IMR-90 (cell line): ENCODE data around the gene SPAG5. TPM values are rescaled to one million over a fixed set of nuclear protein-coding genes. Genes with fewer than 3 reads are reported as not detected.

Source experiments
- ATAC-seq: fragments of 200-7000 bp; cut with Tn5 transposase; 2 replicates; pipeline ENCODE4 v1.9.1; 2020; ENCODE audit warnings: low read depth, mild to moderate bottlenecking, moderate library complexity
- BruUV-seq: library from RNA; stranded (reverse); fragments of 400-500 nt; replicated peaks from 2 replicates; lab custom pipeline; 2021; lab: Mats Ljungman, UMichigan
- CTCF ChIA-PET: fragments of 300-600 bp; formaldehyde crosslinking; extraction: SDS; loops from one replicate; lab custom pipeline; 2021; ENCODE audit warnings: antibody characterized with exemption; lab: Yijun Ruan, JAX
- POLR2A ChIA-PET: fragments of 300-600 bp; sonication (Branson Sonifier 250); formaldehyde crosslinking; loops from one replicate; lab custom pipeline; 2022; ENCODE audit warnings: antibody characterized with exemption; ENCODE audit not compliant: unreplicated experiment; lab: Charles Lee
- DNase-seq: peaks from one replicate; pipeline ENCODE4 v3.0.0; 2013
- H2AFZ ChIP-seq: replicated peaks from 2 replicates; pipeline ENCODE3; 2013; ENCODE audit warnings: low read length, mild to moderate bottlenecking; ENCODE audit not compliant: poor library complexity
- H2AK5ac ChIP-seq: 2 replicates; pipeline ENCODE4 v1.6.1; 2013; ENCODE audit warnings: low read depth, low read length, inconsistent platforms
- H2AK9ac ChIP-seq: replicated peaks from 2 replicates; pipeline ENCODE3; 2013; ENCODE audit warnings: mild to moderate bottlenecking, low read depth, low read length, moderate library complexity; ENCODE audit not compliant: poor library complexity
- H2BK120ac ChIP-seq: 2 replicates; pipeline ENCODE4 v1.6.1; 2013; ENCODE audit warnings: low read depth, low read length, inconsistent platforms
- H2BK15ac ChIP-seq: 3 replicates; pipeline ENCODE4 v1.6.1; 2013; ENCODE audit warnings: low read depth, low read length, inconsistent platforms
- H2BK20ac ChIP-seq: 2 replicates; pipeline ENCODE4 v1.6.1; 2013; ENCODE audit warnings: low read depth, mild to moderate bottlenecking, inconsistent platforms, low read length, moderate library complexity
- H2BK5ac ChIP-seq: 2 replicates; pipeline ENCODE4 v1.6.1; 2013; ENCODE audit warnings: mild to moderate bottlenecking, low read depth, low read length, inconsistent platforms; ENCODE audit not compliant: poor library complexity, severe bottlenecking
- H3K14ac ChIP-seq: replicated peaks from 2 replicates; pipeline ENCODE4 v1.6.1; 2013; ENCODE audit warnings: low read depth, low read length, inconsistent platforms
- H3K18ac ChIP-seq: 2 replicates; pipeline ENCODE4 v1.6.1; 2013; ENCODE audit warnings: low read depth, low read length, control low read depth
- H3K23ac ChIP-seq: 2 replicates; pipeline ENCODE4 v1.6.1; 2013; ENCODE audit warnings: low read depth, low read length, inconsistent platforms
- H3K27ac ChIP-seq: 2 replicates; pipeline ENCODE4 v1.5.1; 2013; ENCODE audit warnings: mild to moderate bottlenecking, control low read depth, low read length; ENCODE audit not compliant: insufficient read depth
- H3K27me3 ChIP-seq: 2 replicates; pipeline ENCODE4 v1.6.1; 2013; ENCODE audit warnings: low read length; ENCODE audit not compliant: control insufficient read depth, insufficient read depth
- H3K36me3 ChIP-seq: 2 replicates; pipeline ENCODE4 v1.6.1; 2013; ENCODE audit warnings: low read length, mixed read lengths; ENCODE audit not compliant: control insufficient read depth, insufficient read depth
- H3K4ac ChIP-seq: 2 replicates; pipeline ENCODE4 v1.6.1; 2013; ENCODE audit warnings: low read depth, low read length, inconsistent platforms
- H3K4me1 ChIP-seq: 2 replicates; pipeline ENCODE4 v1.6.1; 2013; ENCODE audit warnings: low read length, mixed read lengths; ENCODE audit not compliant: control insufficient read depth, insufficient read depth
- H3K4me2 ChIP-seq: 2 replicates; pipeline ENCODE4 v1.6.1; 2013; ENCODE audit warnings: low read depth, mild to moderate bottlenecking, control low read depth, low read length, moderate library complexity
- H3K4me3 ChIP-seq: 2 replicates; pipeline ENCODE4 v1.5.1; 2013; ENCODE audit warnings: low read depth, mild to moderate bottlenecking, control low read depth, low read length, moderate library complexity; ENCODE audit not compliant: insufficient read depth
- H3K56ac ChIP-seq: 2 replicates; pipeline ENCODE4 v1.6.1; 2013; ENCODE audit warnings: low read length, inconsistent platforms; ENCODE audit not compliant: insufficient read depth; ENCODE audit errors: extremely low read depth
- H3K79me1 ChIP-seq, 2 experiments: 2 replicates each; pipeline ENCODE4 v1.6.1; 2013; ENCODE audit warnings: low read length in 2 of 2, inconsistent platforms in 1 of 2, low read depth in 1 of 2
- H3K9ac ChIP-seq: 2 replicates; pipeline ENCODE4 v1.6.1; 2013; ENCODE audit warnings: low read depth, low read length, control low read depth
- H3K9me1 ChIP-seq: 2 replicates; pipeline ENCODE4 v1.6.1; 2013; ENCODE audit warnings: low read length, inconsistent platforms; ENCODE audit not compliant: insufficient read depth
- H3K9me3 ChIP-seq: 2 replicates; pipeline ENCODE4 v1.6.1; 2013; ENCODE audit warnings: low read length; ENCODE audit not compliant: control insufficient read depth, insufficient read depth
- H4K20me1 ChIP-seq: 2 replicates; pipeline ENCODE4 v1.6.1; 2013; ENCODE audit warnings: low read length, inconsistent platforms; ENCODE audit not compliant: insufficient read depth
- H4K5ac ChIP-seq: 2 replicates; pipeline ENCODE4 v1.6.1; 2013; ENCODE audit warnings: mild to moderate bottlenecking, low read depth, low read length, control low read depth
- H4K8ac ChIP-seq, 2 experiments: 2 replicates each; pipeline ENCODE4 v1.6.1; 2013; ENCODE audit warnings: low read depth in 2 of 2, low read length in 2 of 2, control low read depth in 1 of 2, inconsistent platforms in 1 of 2
- H4K91ac ChIP-seq: 2 replicates; pipeline ENCODE4 v1.6.1; 2013; ENCODE audit warnings: low read depth, low read length, inconsistent platforms; ENCODE audit not compliant: insufficient read depth
- BHLHE40 ChIP-seq: fragments of 150-350 bp; IDR thresholded peaks from 2 replicates; pipeline ENCODE4 v1.6.1; 2016; ENCODE audit warnings: mild to moderate bottlenecking, low read depth, low read length
- CHD1 ChIP-seq: IDR thresholded peaks from 2 replicates; pipeline ENCODE4 v1.6.1; 2012; ENCODE audit warnings: low read depth, low read length, improper control_type of control experiment
- MAZ ChIP-seq: IDR thresholded peaks from 2 replicates; pipeline ENCODE4 v1.6.1; 2012; ENCODE audit warnings: low read depth, mild to moderate bottlenecking, low read length, improper control_type of control experiment, moderate library complexity, borderline replicate concordance
- MXI1 ChIP-seq: IDR thresholded peaks from 2 replicates; pipeline ENCODE4 v1.6.1; 2012; ENCODE audit warnings: low read depth, mild to moderate bottlenecking, low read length, moderate library complexity, borderline replicate concordance
- RCOR1 ChIP-seq: IDR thresholded peaks from 2 replicates; pipeline ENCODE4 v1.6.1; 2012; ENCODE audit warnings: mild to moderate bottlenecking, low read length, improper control_type of control experiment; ENCODE audit not compliant: insufficient replicate concordance
- WGBS, 2 experiments: methylation state at CpG; one replicate each; pipeline versions ENCODE4 v1.1.5 to v1.1.7; 2013; ENCODE audit warnings: missing lambda C conversion rate in 2 of 2; ENCODE audit not compliant: insufficient read length in 1 of 2; ENCODE audit errors: extremely low coverage in 2 of 2; 5-methylcytosine and 5-hydroxymethylcytosine counted together
- dilution Hi-C: fragments of 300-500 bp; cut with HindIII; formaldehyde crosslinking; loops from one replicate; pipeline ENCODE4 v1.14.3; 2018; ENCODE audit warnings: low sequenced_read_pairs; ENCODE audit not compliant: unreplicated experiment
- in situ Hi-C: fragments of 300-500 bp; cut with MboI; formaldehyde crosslinking; loops from 3 replicates; pipeline ENCODE4 v1.14.3; 2019; ENCODE audit warnings: low sequenced_read_pairs, inconsistent platforms, mixed read lengths
- intact Hi-C: fragments of 100-400 bp; cut with micrococcal nuclease; formaldehyde crosslinking; loops from 2 replicates; pipeline ENCODE4 v1.10.0; 2022
- polyA plus RNA-seq, 3 experiments: library from polyadenylated mRNA; depleted of rRNA; stranded (reverse); fragments of >200 nt; gene quantifications; 2 replicates each; pipeline ENCODE4 v1.2.3, GENCODE V29; 2012; ENCODE audit warnings: low replicate concordance in 1 of 3
- total RNA-seq: library from RNA; depleted of rRNA; stranded (reverse); fragments of >200 nt; gene quantifications from 2 replicates; pipeline ENCODE4 v1.2.3, GENCODE V29; 2012
- TF ChIP-seq, protein P1 (sequence below): fragments of 150-350 bp; IDR thresholded peaks from 2 replicates; pipeline ENCODE4 v1.6.1; 2017; ENCODE audit warnings: mild to moderate bottlenecking, antibody characterized with exemption, low read length, low read depth

Gene SPAG5
- total and polyA plus RNA-seq, 2 of the 4 experiments (the other 2 are of a cell fraction), result 40.3 to 60.8 TPM

DNA sequence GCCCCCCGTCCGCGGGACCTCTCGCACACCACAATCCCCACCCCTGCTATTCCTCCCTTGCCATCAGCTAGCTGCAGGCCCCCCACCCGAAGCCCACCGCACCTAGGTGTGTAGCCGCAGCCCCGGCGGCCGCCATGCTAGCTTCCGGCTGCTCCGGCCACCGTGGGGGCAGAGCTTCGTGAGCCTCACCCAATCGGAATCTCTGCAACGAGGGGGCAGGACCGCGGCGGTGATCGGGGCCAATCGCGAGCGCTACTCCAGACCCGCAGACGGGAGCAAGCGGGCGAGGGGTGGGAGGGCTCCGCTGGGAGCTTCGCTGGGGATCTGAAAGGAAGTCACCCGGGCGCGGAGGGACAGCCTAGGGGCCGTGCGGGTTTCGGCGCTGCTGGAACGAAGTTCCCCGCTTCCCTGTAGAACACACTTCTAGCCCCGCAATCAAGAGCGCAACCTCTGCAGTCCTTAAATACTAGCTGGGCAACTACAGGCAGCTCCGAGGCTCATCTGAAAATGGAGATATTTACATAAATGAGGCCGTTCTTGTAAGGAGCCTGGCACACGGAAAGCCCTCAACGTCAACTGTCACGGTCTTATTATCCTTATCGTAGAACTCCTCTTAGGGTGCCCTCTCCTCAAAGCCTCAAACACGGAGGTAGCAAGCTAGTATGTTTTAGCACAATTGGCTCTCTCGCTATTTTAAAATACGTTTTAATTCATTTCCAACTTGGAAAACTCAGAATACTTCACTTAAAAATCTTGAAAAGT lies 27.3 kb downstream of the SPAG5 start, which contains the start of gene PIGS:
Gene PIGS (minus strand): TSS at position 164 of the 762 bp plus-strand sequence. CDS start 28 bp downstream, at position 136.
- TF ChIP-seq MAZ (peak; percentile 88), MXI1 (0 out of 2 replicates have a peak, but pooled peaks have one; percentile 38), RCOR1 (no peak), CHD1 (no peak), BHLHE40 (no peak)
- TF ChIP-seq, protein P1, sequence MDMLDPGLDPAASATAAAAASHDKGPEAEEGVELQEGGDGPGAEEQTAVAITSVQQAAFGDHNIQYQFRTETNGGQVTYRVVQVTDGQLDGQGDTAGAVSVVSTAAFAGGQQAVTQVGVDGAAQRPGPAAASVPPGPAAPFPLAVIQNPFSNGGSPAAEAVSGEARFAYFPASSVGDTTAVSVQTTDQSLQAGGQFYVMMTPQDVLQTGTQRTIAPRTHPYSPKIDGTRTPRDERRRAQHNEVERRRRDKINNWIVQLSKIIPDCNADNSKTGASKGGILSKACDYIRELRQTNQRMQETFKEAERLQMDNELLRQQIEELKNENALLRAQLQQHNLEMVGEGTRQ, result no peak
- Histone ChIP-seq H2BK5ac (peak within 1 kb of the TSS; percentile 77), H3K4me2 (peak within 1 kb of the TSS; percentile 100), H3K9ac (peak within 1 kb of the TSS; percentile 87), H3K23ac (peak within 1 kb of the TSS; percentile 93), H3K4me3 (peak within 1 kb of the TSS; percentile 85), H4K8ac (peak within 1 kb of the TSS; percentile 10 to 86; a peak in 3 of 4 replicates), H2AFZ (peak within 1 kb of the TSS; percentile 96), H3K36me3 (peaks cover 16% of the 10 kb centered on the region), H2BK15ac (peak within 1 kb of the TSS; percentile 2; the same call in 1 of the 3 replicates), H2BK20ac (no peak within 1 kb of the TSS), H3K27me3 (no peaks in the 10 kb centered on the region), H2AK9ac (peak within 1 kb of the TSS; percentile 93), H2BK120ac (peak within 1 kb of the TSS; percentile 56; the same call in 1 of the 2 replicates), H3K56ac (peak within 1 kb of the TSS; percentile 80), H3K9me1 (peaks cover 9% of the 10 kb centered on the region; the same call in 1 of the 2 replicates), H3K79me1 (peaks cover 20 to 32% of the 10 kb centered on the region in 2 experiments), H3K14ac (peak within 1 kb of the TSS; percentile 94), H3K27ac (peak within 1 kb of the TSS; percentile 74), H3K4me1 (peaks cover 6% of the 10 kb centered on the region; the same call in 1 of the 2 replicates), H3K9me3 (no peaks in the 10 kb centered on the region), H3K4ac (peak within 1 kb of the TSS; percentile 69), H3K18ac (peak within 1 kb of the TSS; percentile 81; the same call in 1 of the 2 replicates), H4K91ac (peak within 1 kb of the TSS; percentile 19; the same call in 1 of the 2 replicates), H4K5ac (peak within 1 kb of the TSS; percentile 86), H2AK5ac (peak within 1 kb of the TSS; percentile 79), H4K20me1 (peaks cover 5% of the 10 kb centered on the region; the same call in 1 of the 2 replicates)
- no TSS peak for BruUV-seq
- CTCF ChIA-PET, result interaction anchor here (1.0 to 1.9 kb wide), 3 partner anchors 18 to 20 kb away, joined by 3 to 6 read pairs (median 5); no protein-coding TSS in a partner anchor
- ATAC-seq (peak; percentile 99), DNase-seq (peak; percentile 87)
- in situ Hi-C loops, result no loop called here
- dilution Hi-C loops, result no loop called here
- intact Hi-C loops, result no loop called here
- WGBS, 2 experiments, result 0% methylated on average over 5 of the region's 49 CpGs; no CpG with 5 or more reads in 1 of the 2 experiments
- POLR2A ChIA-PET, result no interaction called here
